SU-DHL-6 (cell line): ENCODE data around the gene ZNF490.
"Not testable (repeated sequence)": the region's sequence is repeated elsewhere in the genome, so short reads cannot be mapped to it uniquely, and the experiment has no call there.

Source experiments
- EZH2phosphoT487 ChIP-seq: fragments of 200-600 bp; sonication (generic), shearing (Covaris generic); conservative IDR thresholded peaks from 2 replicates; pipeline ENCODE4 v1.6.1; 2018; ENCODE audit warnings: mild to moderate bottlenecking, antibody characterized with exemption, low read length, moderate library complexity, mixed read lengths
- TF ChIP-seq, protein P1 (sequence below): fragments of 200-600 bp; sonication (generic); IDR thresholded peaks from one replicate; pipeline ENCODE4 v1.5.1; 2017; ENCODE audit warnings: antibody characterized with exemption, mild to moderate bottlenecking, low read length, moderate library complexity; ENCODE audit not compliant: insufficient read depth, poor library complexity, severe bottlenecking

DNA sequence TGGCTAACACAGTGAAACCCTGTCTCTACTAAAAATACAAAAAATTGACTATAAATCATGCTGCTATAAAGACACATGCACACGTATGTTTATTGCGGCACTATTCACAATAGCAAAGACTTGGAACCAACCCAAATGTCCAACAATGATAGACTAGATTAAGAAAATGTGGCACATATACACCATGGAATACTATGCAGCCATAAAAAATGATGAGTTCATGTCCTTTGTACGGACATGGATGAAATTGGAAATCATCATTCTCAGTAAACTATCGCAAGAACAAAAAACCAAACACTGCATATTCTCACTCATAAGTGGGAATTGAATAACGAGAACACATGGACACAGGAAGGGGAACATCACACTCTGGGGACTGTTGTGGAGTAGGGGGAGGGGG, 44.2 kb downstream of the ZNF490 start:
- TF ChIP-seq, protein P1, sequence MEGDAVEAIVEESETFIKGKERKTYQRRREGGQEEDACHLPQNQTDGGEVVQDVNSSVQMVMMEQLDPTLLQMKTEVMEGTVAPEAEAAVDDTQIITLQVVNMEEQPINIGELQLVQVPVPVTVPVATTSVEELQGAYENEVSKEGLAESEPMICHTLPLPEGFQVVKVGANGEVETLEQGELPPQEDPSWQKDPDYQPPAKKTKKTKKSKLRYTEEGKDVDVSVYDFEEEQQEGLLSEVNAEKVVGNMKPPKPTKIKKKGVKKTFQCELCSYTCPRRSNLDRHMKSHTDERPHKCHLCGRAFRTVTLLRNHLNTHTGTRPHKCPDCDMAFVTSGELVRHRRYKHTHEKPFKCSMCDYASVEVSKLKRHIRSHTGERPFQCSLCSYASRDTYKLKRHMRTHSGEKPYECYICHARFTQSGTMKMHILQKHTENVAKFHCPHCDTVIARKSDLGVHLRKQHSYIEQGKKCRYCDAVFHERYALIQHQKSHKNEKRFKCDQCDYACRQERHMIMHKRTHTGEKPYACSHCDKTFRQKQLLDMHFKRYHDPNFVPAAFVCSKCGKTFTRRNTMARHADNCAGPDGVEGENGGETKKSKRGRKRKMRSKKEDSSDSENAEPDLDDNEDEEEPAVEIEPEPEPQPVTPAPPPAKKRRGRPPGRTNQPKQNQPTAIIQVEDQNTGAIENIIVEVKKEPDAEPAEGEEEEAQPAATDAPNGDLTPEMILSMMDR: not testable (repeated sequence)
- TF ChIP-seq EZH2phosphoT487: not testable (repeated sequence)
